C4-2B (cell line): ENCODE results near the gene CSNK2A1.

ENCODE experiments used
- CTCF ChIP-seq: fragments of 450-650 bp; conservative IDR thresholded peaks from 2 replicates; pipeline ENCODE4 v1.5.1; 2017; ENCODE audit warnings: mild to moderate bottlenecking
- ZFX ChIP-seq: fragments of 450-650 bp; IDR thresholded peaks from 2 replicates; pipeline ENCODE4 v1.6.1; 2017

GRCh38 chr20:568097-568652 is 24.6 kb upstream of the CSNK2A1 start:
- TF ChIP-seq CTCF = no peak
- TF ChIP-seq ZFX = no peak
